D721Med (cell line): Measurements from ENCODE around the gene TRPM3.

Source experiments
- DNase-seq: peaks from one replicate; pipeline ENCODE4 v3.0.0; 2011; ENCODE audit warnings: low spot score; ENCODE audit not compliant: insufficient read length
- FAIRE-seq: peaks from 2 replicates; lab custom pipeline; 2011; peaks lifted over from hg19 to GRCh38; lab: Jason Lieb, UNC
- CTCF ChIP-seq: IDR thresholded peaks from 2 replicates; pipeline ENCODE4 v1.5.1; 2012; ENCODE audit warnings: mild to moderate bottlenecking, control low read depth; ENCODE audit not compliant: insufficient read depth; ENCODE audit errors: missing control alignments

The TRPM3 gene

GRCh38 chr9:70959366-70959765, 162.1 kb downstream of the TRPM3 start:
- FAIRE-seq, result no peak
- DNase-seq, result no peak
- TF ChIP-seq CTCF, result no peak

GRCh38 chr9:70954596-70955143, 166.8 kb downstream of the TRPM3 start:
- FAIRE-seq, result no peak
- no peak for DNase-seq
- no peak for TF ChIP-seq CTCF

- FAIRE-seq (no peak), DNase-seq (no peak)
- TF ChIP-seq CTCF, result no peak
Measured at GRCh38 chr9:70954126-70954525, 167.3 kb downstream of the TRPM3 start.

- TF ChIP-seq CTCF, result no peak
- no peak for DNase-seq
- no peak for FAIRE-seq
Measured at GRCh38 chr9:70951749-70952727, 169.4 kb downstream of the TRPM3 start.

GRCh38 chr9:70950270-70950669, 171.2 kb downstream of the TRPM3 start:
- no peak for FAIRE-seq
- DNase-seq, result no peak
- TF ChIP-seq CTCF, result no peak

- DNase-seq (no peak), FAIRE-seq (no peak)
- no peak for TF ChIP-seq CTCF
Measured at GRCh38 chr9:70949239-70949638, 172.2 kb downstream of the TRPM3 start.

- no peak for FAIRE-seq
- TF ChIP-seq CTCF, result no peak
- no peak for DNase-seq
Measured at GRCh38 chr9:70948744-70949143, 172.7 kb downstream of the TRPM3 start.
